Stimulated activated CD8-positive, alpha-beta memory T cell treated with anti-CD3 and anti-CD28 coated beads, Interleukin-4, amount 100 ng/mL, for 24 hours (primary cell): ENCODE data around the gene FUS.

Source experiments
- DNase-seq: peaks from one replicate; pipeline ENCODE4 v3.0.0-alpha.2; 2020; ENCODE audit warnings: low read depth

The FUS gene

GRCh38 chr16:31202414-31203375 lies 22.8 kb downstream of the FUS start, which contains the start of gene PYCARD:
TSS of gene PYCARD (minus strand) at chr16:31202760. CDS start at chr16:31202690, 70 bp downstream.
- DNase-seq: no peak

- DNase-seq: no peak
Measured at GRCh38 chr16:31204871-31205666, 25.1 kb downstream of the FUS start.

GRCh38 chr16:31206776-31207175 lies 26.8 kb downstream of the FUS start:
- no peak for DNase-seq

- no peak for DNase-seq
Measured at GRCh38 chr16:31213342-31213741, 33.4 kb downstream of the FUS start.

- DNase-seq: no peak
Measured at GRCh38 chr16:31213877-31214707, 34.2 kb downstream of the FUS start, which contains the start of gene TRIM72. TSS of gene TRIM72 (plus strand) at chr16:31214119. CDS start at chr16:31214739, 620 bp downstream.

GRCh38 chr16:31214708-31215286 lies 34.9 kb downstream of the FUS start:
- no peak for DNase-seq

- DNase-seq: no peak
Measured at GRCh38 chr16:31215287-31216162, 35.6 kb downstream of the FUS start.

GRCh38 chr16:31216422-31217135 lies 36.6 kb downstream of the FUS start, which contains the start of gene PYDC1:
TSS of gene PYDC1 (minus strand) at chr16:31217135. CDS start at chr16:31217028, 107 bp downstream.
- DNase-seq: no peak

- DNase-seq: no peak
Measured at GRCh38 chr16:31217136-31217530, 37.2 kb downstream of the FUS start.

- DNase-seq: no peak
Measured at GRCh38 chr16:31219154-31219741, 39.3 kb downstream of the FUS start.

GRCh38 chr16:31221357-31222160 lies 41.6 kb downstream of the FUS start:
- no peak for DNase-seq

- no peak for DNase-seq
Measured at GRCh38 chr16:31223044-31223443, 43.1 kb downstream of the FUS start.

- no peak for DNase-seq
Measured at GRCh38 chr16:31224092-31224955, 44.4 kb downstream of the FUS start.

GRCh38 chr16:31225193-31225592 lies 45.3 kb downstream of the FUS start:
- DNase-seq: no peak

- no peak for DNase-seq
Measured at GRCh38 chr16:31228206-31228605, 48.3 kb downstream of the FUS start.

- no peak for DNase-seq
Measured at GRCh38 chr16:31229501-31229900, 49.6 kb downstream of the FUS start.

- DNase-seq: no peak
Measured at GRCh38 chr16:31238041-31238440, 58.1 kb downstream of the FUS start.
